K562 (cell line): ENCODE measurements around the gene HSPA5. TPM values are rescaled to one million over a fixed set of nuclear protein-coding genes. Genes with fewer than 3 reads are reported as not detected.
A peak's percentile ranks its signal among the peaks of the same experiment; 100 is the strongest.

ENCODE experiments used
- ATAC-seq: fragments of 200-7000 bp; cut with Tn5 transposase; 3 replicates; pipeline ENCODE4 v1.9.1; 2020; ENCODE audit warnings: moderate library complexity
- BruUV-seq: library from RNA; stranded (reverse); fragments of 400-500 nt; replicated peaks from 2 replicates; lab custom pipeline; 2021; lab: Mats Ljungman, UMichigan
- CTCF ChIA-PET: fragments of 300-600 bp; formaldehyde crosslinking; extraction: SDS; loops from one replicate; lab custom pipeline; 2021; ENCODE audit warnings: low intra/inter-chr PET ratio; lab: Yijun Ruan, JAX
- POLR2A ChIA-PET: fragments of 300-600, 350-650 bp; sonication (Branson Sonifier 250); formaldehyde crosslinking; extraction: SDS; loops from one replicate; lab custom pipeline; 2021; ENCODE audit warnings: antibody characterized with exemption, inconsistent platforms; lab: Yijun Ruan, JAX
- DNase-seq, 4 experiments: peaks; one replicate each; pipeline versions ENCODE4 v3.0.0 to v3.0.0-alpha.2; 2011 to 2018; ENCODE audit warnings: low spot score in 3 of 4, mixed read lengths in 3 of 4; ENCODE audit errors: extremely low read depth in 1 of 4
- FAIRE-seq: peaks from 2 replicates; lab custom pipeline; 2011; peaks lifted over from hg19 to GRCh38; lab: Jason Lieb, UNC
- H2AFZ ChIP-seq: 2 replicates; pipeline ENCODE4 v1.6.0; 2011; ENCODE audit warnings: low read depth, low read length, control low read depth, inconsistent platforms
- H3K27ac ChIP-seq: fragments of 200-600 bp; 3 replicates; pipeline ENCODE4 v1.8.0; 2011; ENCODE audit warnings: low read depth, mild to moderate bottlenecking, control low read depth, inconsistent platforms, low read length, moderate library complexity, mixed read lengths; ENCODE audit errors: extremely low read depth
- H3K27me3 ChIP-seq, 2 experiments: fragments of 300-600 bp in 1 of 2; 2 replicates in 1 of 2; 3 replicates in 1 of 2; pipeline versions ENCODE4 v1.6.0 to v1.8.0; 2011; ENCODE audit warnings: inconsistent platforms in 2 of 2, low read length in 2 of 2, mild to moderate bottlenecking in 1 of 2, mixed read lengths in 1 of 2, moderate library complexity in 1 of 2; ENCODE audit not compliant: control insufficient read depth in 2 of 2, insufficient read depth in 2 of 2
- H3K36me3 ChIP-seq: fragments of 300-600 bp; 3 replicates; pipeline ENCODE4 v1.8.0; 2011; ENCODE audit warnings: mild to moderate bottlenecking, low read length, inconsistent platforms; ENCODE audit not compliant: control insufficient read depth, insufficient read depth
- H3K4me1 ChIP-seq, 2 experiments: fragments of 200-600 bp in 1 of 2; replicated peaks in 1 of 2; 2 replicates in 1 of 2; 3 replicates in 1 of 2; pipeline versions ENCODE4 v1.5.1 to v1.8.0; 2011; ENCODE audit warnings: inconsistent platforms in 2 of 2, low read length in 2 of 2, mild to moderate bottlenecking in 1 of 2, mixed read lengths in 1 of 2, moderate library complexity in 1 of 2; ENCODE audit not compliant: control insufficient read depth in 2 of 2, insufficient read depth in 2 of 2
- H3K4me2 ChIP-seq: 2 replicates; pipeline ENCODE4 v1.6.1; 2011; ENCODE audit warnings: low read length, control low read depth, inconsistent platforms, mixed read lengths; ENCODE audit not compliant: insufficient read depth
- H3K4me3 ChIP-seq: fragments of 200-600 bp; sonication (generic), shearing (Covaris generic); 2 replicates; pipeline ENCODE4 v1.5.1; 2016; ENCODE audit warnings: control low read depth, inconsistent platforms
- H3K79me2 ChIP-seq: fragments of 200-600 bp; 3 replicates; pipeline ENCODE4 v1.8.0; 2011; ENCODE audit warnings: low read length, inconsistent platforms; ENCODE audit not compliant: control insufficient read depth, insufficient read depth
- H3K9ac ChIP-seq, 2 experiments: 2 replicates each; pipeline versions ENCODE4 v1.6.0 to v1.6.1; 2011; ENCODE audit warnings: low read depth in 2 of 2, low read length in 2 of 2, control low read depth in 1 of 2, inconsistent platforms in 1 of 2, mild to moderate bottlenecking in 1 of 2, mixed read lengths in 1 of 2; ENCODE audit not compliant: insufficient read depth in 1 of 2
- H3K9me1 ChIP-seq: one replicate; pipeline ENCODE4 v1.6.0; 2011; ENCODE audit warnings: inconsistent platforms, mild to moderate bottlenecking, low read length, moderate library complexity; ENCODE audit not compliant: control insufficient read depth, insufficient read depth
- H3K9me3 ChIP-seq: replicated peaks from 2 replicates; pipeline ENCODE4 v1.5.1; 2011; ENCODE audit warnings: low read depth, low read length, inconsistent platforms; ENCODE audit not compliant: control insufficient read depth, insufficient read depth
- H4K20me1 ChIP-seq: replicated peaks from 2 replicates; pipeline ENCODE4 v1.6.1; 2011; ENCODE audit warnings: low read length, inconsistent platforms, mixed read lengths; ENCODE audit not compliant: control insufficient read depth, insufficient read depth
- BRD9 ChIP-seq: fragments of 450-650 bp; IDR thresholded peaks from 2 replicates; pipeline ENCODE4 v1.6.1; 2018; ENCODE audit warnings: low read depth; ENCODE audit not compliant: partially characterized antibody
- CEBPB ChIP-seq: fragments of 450-650 bp; IDR thresholded peaks from 2 replicates; pipeline ENCODE4 v1.6.1; 2016; ENCODE audit warnings: missing genetic modification characterization, missing compliant biosample characterization
- ETV5 ChIP-seq: sonication (generic); formaldehyde crosslinking; IDR thresholded peaks from 2 replicates; pipeline ENCODE4 v1.4.0; 2020; ENCODE audit warnings: low read depth, mild to moderate bottlenecking, missing genetic modification reagents
- KDM4B ChIP-seq, 2 experiments: fragments of 450-650 bp in 1 of 2; sonication (generic) in 1 of 2; IDR thresholded peaks; 2 replicates each; pipeline ENCODE4 v1.6.1; 2016 to 2017; ENCODE audit warnings: borderline replicate concordance in 2 of 2, antibody characterized with exemption in 1 of 2, low read depth in 1 of 2, mild to moderate bottlenecking in 1 of 2
- LEF1 ChIP-seq: fragments of 450-650 bp; IDR thresholded peaks from 2 replicates; pipeline ENCODE4 v1.6.1; 2016; ENCODE audit warnings: mild to moderate bottlenecking
- MEIS2 ChIP-seq: fragments of 450-650 bp; IDR thresholded peaks from 2 replicates; pipeline ENCODE4 v1.6.1; 2014; ENCODE audit warnings: mild to moderate bottlenecking; ENCODE audit not compliant: partially characterized antibody
- MYBL2 ChIP-seq, 2 experiments: fragments of 450-650 bp in 1 of 2; sonication (generic) in 1 of 2; formaldehyde crosslinking in 1 of 2; IDR thresholded peaks; 2 replicates each; pipeline versions ENCODE4 v1.6.1 to v1.8.1; 2017 to 2022; ENCODE audit warnings: borderline replicate concordance in 1 of 2, inconsistent platforms in 1 of 2, low read depth in 1 of 2, mild to moderate bottlenecking in 1 of 2, missing genetic modification reagents in 1 of 2, moderate library complexity in 1 of 2
- NR2C2 ChIP-seq, 2 experiments: fragments of 200-800 bp in 1 of 2; sonication (Bioruptor generic) in 1 of 2; sonication (generic) in 1 of 2; formaldehyde crosslinking in 1 of 2; IDR thresholded peaks; 2 replicates each; pipeline versions ENCODE4 v1.6.1 to v1.8.0; 2016 to 2022; ENCODE audit warnings: mild to moderate bottlenecking in 1 of 2, missing compliant biosample characterization in 1 of 2, missing genetic modification characterization in 1 of 2, missing genetic modification reagents in 1 of 2
- ZNF263 ChIP-seq: sonication (generic); formaldehyde crosslinking; IDR thresholded peaks from 2 replicates; pipeline ENCODE4 v1.8.0; 2022; ENCODE audit warnings: mild to moderate bottlenecking, missing genetic modification reagents, borderline replicate concordance
- WGBS: fragments of 100-300 bp; shearing (Covaris generic); methylation state at CpG from one replicate; pipeline ENCODE4 v1.1.6; 2016; ENCODE audit warnings: low coverage, mixed read lengths; ENCODE audit not compliant: insufficient coverage; ENCODE audit errors: missing lambda C conversion rate; 5-methylcytosine and 5-hydroxymethylcytosine counted together
- in situ Hi-C: fragments of 300-500 bp; cut with MboI; formaldehyde crosslinking; loops from 4 replicates; pipeline ENCODE4 v1.15.0; 2018; ENCODE audit warnings: inconsistent platforms, mixed read lengths
- intact Hi-C: fragments of 100-400 bp; cut with micrococcal nuclease; formaldehyde crosslinking; loops from 2 replicates; pipeline ENCODE4 v1.14.2; 2022
- polyA plus RNA-seq, 8 experiments: library from polyadenylated mRNA; depleted of rRNA in 4 of 8; stranded (reverse) in 5 of 8; unstranded in 3 of 8; fragments of >200 nt; fragmentation: Nextera tagmentation in 2 of 8; fragmentation: Illumina TruSeq in 1 of 8; extraction: Ambion mirVana in 2 of 8; extraction: Trizol in 1 of 8; gene quantifications; 2 replicates each; pipeline versions ENCODE4 v1.2.1 to v1.2.3, GENCODE V29; 2011 to 2014; ENCODE audit warnings: inconsistent platforms in 1 of 8, missing spikeins in 1 of 8
- total RNA-seq, 7 experiments: library from RNA; depleted of rRNA in 6 of 7; stranded (reverse); fragments of >200 nt in 6 of 7; fragmentation: Illumina TruSeq in 2 of 7; extraction: Trizol in 2 of 7; gene quantifications; 2 replicates each; pipeline versions ENCODE4 v1.2.1 to v1.2.3, GENCODE V29; 2011 to 2021; ENCODE audit warnings: low replicate concordance in 1 of 7
- TF ChIP-seq, protein P1 (sequence below): fragments of 250-450 bp; sonication (Bioruptor Pico); IDR thresholded peaks from 2 replicates; pipeline ENCODE4 v1.4.0; 2020
- TF ChIP-seq, protein P2 (sequence below): sonication (generic); IDR thresholded peaks from 2 replicates; pipeline ENCODE4 v1.6.1; 2016
- TF ChIP-seq, protein P3 (sequence below): fragments of 450-650 bp; IDR thresholded peaks from 2 replicates; pipeline ENCODE4 v1.6.1; 2016

The HSPA5 gene
- total and polyA plus RNA-seq, 9 of the 15 experiments (the other 6 are each of a cell fraction or from before 2014, with no cell fraction given): 48.0 to 265 (median 113) TPM

DNA sequence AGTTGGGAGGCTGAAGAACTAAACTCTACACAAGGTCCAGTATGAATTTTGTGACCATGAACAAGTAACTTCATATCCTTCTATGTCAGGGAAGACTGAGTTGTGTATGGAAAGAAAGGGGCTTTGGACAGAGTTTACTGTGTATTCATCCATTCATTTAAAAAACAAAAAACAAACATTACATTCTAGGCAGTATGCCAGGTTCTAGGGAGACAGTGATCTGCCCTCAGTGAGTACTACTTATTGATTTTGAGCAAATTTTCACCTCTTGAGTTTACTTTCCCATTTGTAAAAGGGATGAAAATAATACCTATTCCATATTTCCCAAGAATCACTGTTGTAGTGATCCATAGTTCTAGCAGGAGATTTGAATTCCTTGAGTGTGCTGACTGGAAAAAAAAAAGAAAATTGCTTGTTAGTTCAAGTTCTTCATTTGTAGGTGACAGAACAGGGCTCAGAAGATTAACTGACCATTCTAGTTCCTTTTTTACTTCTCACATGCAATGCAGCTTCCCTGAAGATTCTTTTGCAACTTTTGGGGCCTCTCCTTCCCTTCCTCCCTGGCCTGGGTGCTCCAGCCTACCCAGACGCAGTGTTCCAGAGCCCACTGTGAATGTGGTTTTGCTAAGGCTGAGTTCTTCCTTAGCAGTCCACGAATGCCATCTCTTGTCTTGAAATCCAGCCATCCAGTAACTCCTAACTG lies 17.8 kb upstream of the HSPA5 start:
- intact Hi-C loops: no loop called here
- BruUV-seq: no TSS peak
- H3K4me3 ChIP-seq: no peak overlapping the region
- 20% methylated on average over 2 of the region's 2 CpGs for WGBS
- H3K9me3 ChIP-seq: no peaks in the 10 kb centered on the region
- ATAC-seq (no peak), FAIRE-seq (no peak), DNase-seq (no peak)
- H3K79me2 ChIP-seq: peaks cover 27% of the 10 kb centered on the region
- no peaks in the 10 kb centered on the region for H4K20me1 ChIP-seq
- H3K27ac ChIP-seq: no peak overlapping the region
- H3K36me3 ChIP-seq: peaks cover 8% of the 10 kb centered on the region; the same call in 1 of the 3 replicates
- H3K9me1 ChIP-seq: no peaks in the 10 kb centered on the region
- no peak overlapping the region for H3K4me2 ChIP-seq
- POLR2A ChIA-PET: interaction anchor here (1.0 kb wide), 1 partner anchor 16 kb away, joined by 4 read pairs; no protein-coding TSS in a partner anchor
- no peaks in the 10 kb centered on the region for H3K27me3 ChIP-seq
- in situ Hi-C loops: loop anchor here (5.0 to 25.0 kb wide), 2 partner anchors 113 to 1228 kb away; no protein-coding TSS in a partner anchor
- CTCF ChIA-PET: no interaction called here
- H3K4me1 ChIP-seq: peaks cover 18 to 21% of the 10 kb centered on the region in 2 experiments; a peak in 4 of 5 replicates
- no peak overlapping the region; a peak in 1 of 4 replicates for H3K9ac ChIP-seq
- H2AFZ ChIP-seq: peak overlapping the region; percentile 35
- no peak for TF ChIP-seq ETV5 (CRISPR knock-in tag)
- peak; percentile 45 for TF ChIP-seq MEIS2
- TF ChIP-seq NR2C2 (CRISPR knock-in tag; IDR thresholded peaks at IDR 0.05): no peak
- peak; percentile 55; the same call in 1 of the 2 replicates for TF ChIP-seq NR2C2 (tag; IDR thresholded peaks at IDR 0.05)
- TF ChIP-seq MYBL2 (IDR thresholded peaks at IDR 0.05; ENCODE audit: low read depth): no peak
- TF ChIP-seq MYBL2 (CRISPR knock-in tag; IDR thresholded peaks at IDR 0.05; ENCODE audit: borderline replicate concordance): no peak
- TF ChIP-seq, protein P1, sequence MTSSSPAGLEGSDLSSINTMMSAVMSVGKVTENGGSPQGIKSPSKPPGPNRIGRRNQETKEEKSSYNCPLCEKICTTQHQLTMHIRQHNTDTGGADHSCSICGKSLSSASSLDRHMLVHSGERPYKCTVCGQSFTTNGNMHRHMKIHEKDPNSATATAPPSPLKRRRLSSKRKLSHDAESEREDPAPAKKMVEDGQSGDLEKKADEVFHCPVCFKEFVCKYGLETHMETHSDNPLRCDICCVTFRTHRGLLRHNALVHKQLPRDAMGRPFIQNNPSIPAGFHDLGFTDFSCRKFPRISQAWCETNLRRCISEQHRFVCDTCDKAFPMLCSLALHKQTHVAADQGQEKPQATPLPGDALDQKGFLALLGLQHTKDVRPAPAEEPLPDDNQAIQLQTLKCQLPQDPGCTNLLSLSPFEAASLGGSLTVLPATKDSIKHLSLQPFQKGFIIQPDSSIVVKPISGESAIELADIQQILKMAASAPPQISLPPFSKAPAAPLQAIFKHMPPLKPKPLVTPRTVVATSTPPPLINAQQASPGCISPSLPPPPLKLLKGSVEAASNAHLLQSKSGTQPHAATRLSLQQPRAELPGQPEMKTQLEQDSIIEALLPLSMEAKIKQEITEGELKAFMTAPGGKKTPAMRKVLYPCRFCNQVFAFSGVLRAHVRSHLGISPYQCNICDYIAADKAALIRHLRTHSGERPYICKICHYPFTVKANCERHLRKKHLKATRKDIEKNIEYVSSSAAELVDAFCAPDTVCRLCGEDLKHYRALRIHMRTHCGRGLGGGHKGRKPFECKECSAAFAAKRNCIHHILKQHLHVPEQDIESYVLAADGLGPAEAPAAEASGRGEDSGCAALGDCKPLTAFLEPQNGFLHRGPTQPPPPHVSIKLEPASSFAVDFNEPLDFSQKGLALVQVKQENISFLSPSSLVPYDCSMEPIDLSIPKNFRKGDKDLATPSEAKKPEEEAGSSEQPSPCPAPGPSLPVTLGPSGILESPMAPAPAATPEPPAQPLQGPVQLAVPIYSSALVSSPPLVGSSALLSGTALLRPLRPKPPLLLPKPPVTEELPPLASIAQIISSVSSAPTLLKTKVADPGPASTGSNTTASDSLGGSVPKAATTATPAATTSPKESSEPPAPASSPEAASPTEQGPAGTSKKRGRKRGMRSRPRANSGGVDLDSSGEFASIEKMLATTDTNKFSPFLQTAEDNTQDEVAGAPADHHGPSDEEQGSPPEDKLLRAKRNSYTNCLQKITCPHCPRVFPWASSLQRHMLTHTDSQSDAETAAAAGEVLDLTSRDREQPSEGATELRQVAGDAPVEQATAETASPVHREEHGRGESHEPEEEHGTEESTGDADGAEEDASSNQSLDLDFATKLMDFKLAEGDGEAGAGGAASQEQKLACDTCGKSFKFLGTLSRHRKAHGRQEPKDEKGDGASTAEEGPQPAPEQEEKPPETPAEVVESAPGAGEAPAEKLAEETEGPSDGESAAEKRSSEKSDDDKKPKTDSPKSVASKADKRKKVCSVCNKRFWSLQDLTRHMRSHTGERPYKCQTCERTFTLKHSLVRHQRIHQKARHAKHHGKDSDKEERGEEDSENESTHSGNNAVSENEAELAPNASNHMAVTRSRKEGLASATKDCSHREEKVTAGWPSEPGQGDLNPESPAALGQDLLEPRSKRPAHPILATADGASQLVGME (CRISPR knock-in tag): no peak
- peak; percentile 33; the same call in 1 of the 2 replicates for TF ChIP-seq CEBPB
- peak; percentile 53; the same call in 1 of the 2 replicates for TF ChIP-seq ZNF263
- TF ChIP-seq LEF1: peak; percentile 35; the same call in 1 of the 2 replicates
- no peak for TF ChIP-seq BRD9
- TF ChIP-seq KDM4B (IDR thresholded peaks at IDR 0.05; ENCODE audit: borderline replicate concordance in 2 of 2, low read depth in 1 of 2): no peak
- TF ChIP-seq, protein P2, sequence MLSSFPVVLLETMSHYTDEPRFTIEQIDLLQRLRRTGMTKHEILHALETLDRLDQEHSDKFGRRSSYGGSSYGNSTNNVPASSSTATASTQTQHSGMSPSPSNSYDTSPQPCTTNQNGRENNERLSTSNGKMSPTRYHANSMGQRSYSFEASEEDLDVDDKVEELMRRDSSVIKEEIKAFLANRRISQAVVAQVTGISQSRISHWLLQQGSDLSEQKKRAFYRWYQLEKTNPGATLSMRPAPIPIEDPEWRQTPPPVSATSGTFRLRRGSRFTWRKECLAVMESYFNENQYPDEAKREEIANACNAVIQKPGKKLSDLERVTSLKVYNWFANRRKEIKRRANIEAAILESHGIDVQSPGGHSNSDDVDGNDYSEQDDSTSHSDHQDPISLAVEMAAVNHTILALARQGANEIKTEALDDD: peak; percentile 62; the same call in 1 of the 2 replicates
- TF ChIP-seq, protein P3, sequence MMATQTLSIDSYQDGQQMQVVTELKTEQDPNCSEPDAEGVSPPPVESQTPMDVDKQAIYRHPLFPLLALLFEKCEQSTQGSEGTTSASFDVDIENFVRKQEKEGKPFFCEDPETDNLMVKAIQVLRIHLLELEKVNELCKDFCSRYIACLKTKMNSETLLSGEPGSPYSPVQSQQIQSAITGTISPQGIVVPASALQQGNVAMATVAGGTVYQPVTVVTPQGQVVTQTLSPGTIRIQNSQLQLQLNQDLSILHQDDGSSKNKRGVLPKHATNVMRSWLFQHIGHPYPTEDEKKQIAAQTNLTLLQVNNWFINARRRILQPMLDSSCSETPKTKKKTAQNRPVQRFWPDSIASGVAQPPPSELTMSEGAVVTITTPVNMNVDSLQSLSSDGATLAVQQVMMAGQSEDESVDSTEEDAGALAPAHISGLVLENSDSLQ: peak; percentile 29; the same call in 1 of the 2 replicates
